ENCODE measurements around the gene ADGRV1. TPM values are rescaled to one million over a fixed set of nuclear protein-coding genes. Genes with fewer than 3 reads are reported as not detected.

ADGRV1 gene
- total RNA-seq, 1 donor from 2014 or later = 10.0 TPM

DNA sequence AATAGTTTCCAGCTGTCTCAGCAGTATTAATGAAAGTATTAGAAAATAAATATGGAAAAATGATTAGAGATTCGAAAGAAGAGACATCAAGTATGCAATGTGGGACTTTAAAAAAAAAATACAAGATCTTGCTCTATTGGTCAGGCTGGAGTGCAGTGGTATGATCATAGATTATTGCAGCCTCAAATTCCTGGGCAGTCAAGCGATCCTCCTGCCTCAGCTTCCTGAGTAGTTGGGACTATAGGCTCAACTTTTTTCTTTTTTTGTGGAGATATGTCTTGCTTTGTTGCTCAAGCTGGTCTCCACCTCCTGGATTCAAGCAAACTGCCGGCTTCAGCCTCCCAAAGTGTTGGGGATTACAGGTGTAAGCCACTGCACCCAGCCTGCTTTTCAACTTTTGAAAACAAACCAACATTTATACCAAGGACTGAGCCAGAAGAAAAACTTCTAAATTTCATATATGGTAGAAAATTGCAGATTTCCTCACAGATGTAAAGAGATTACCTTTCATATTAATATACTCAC lies 323.1 kb downstream of the ADGRV1 start:
- Histone ChIP-seq H3K4me1 (ENCODE audit: insufficient read depth, low read length) (no peaks in the 10 kb centered on the region), H4K20me1 (ENCODE audit: insufficient read depth, low read length) (no peaks in the 10 kb centered on the region), H2AFZ (ENCODE audit: low read depth, low read length) (no peak overlapping the region), H3K27me3 (ENCODE audit: insufficient read depth, low read length) (no peaks in the 10 kb centered on the region), H3K9ac (ENCODE audit: low read length) (no peak overlapping the region), H3K36me3 (ENCODE audit: insufficient read depth, low read length) (no peaks in the 10 kb centered on the region), H3K9me3 (ENCODE audit: insufficient read depth, low read depth, low read length) (no peaks in the 10 kb centered on the region), H3K4me2 (ENCODE audit: low read length) (no peak overlapping the region), H3K79me2 (ENCODE audit: insufficient read depth, low read length) (no peaks in the 10 kb centered on the region), H3K27ac (ENCODE audit: low read depth, low read length) (no peak overlapping the region), H3K4me3 (ENCODE audit: insufficient read depth, low read depth, low read length) (no peak overlapping the region)
- DNase-seq (ENCODE audit: low read depth) (no peak), FAIRE-seq (no peak)
- peaks cover 9% of the 10 kb centered on the region for H3K4me1 Mint-ChIP-seq (ENCODE audit: low read depth, unreplicated experiment)
- H3K4me3 Mint-ChIP-seq (ENCODE audit: unreplicated experiment) = no peak overlapping the region
- H3K27ac Mint-ChIP-seq (ENCODE audit: unreplicated experiment) = no peak overlapping the region
- TF ChIP-seq, protein P1, sequence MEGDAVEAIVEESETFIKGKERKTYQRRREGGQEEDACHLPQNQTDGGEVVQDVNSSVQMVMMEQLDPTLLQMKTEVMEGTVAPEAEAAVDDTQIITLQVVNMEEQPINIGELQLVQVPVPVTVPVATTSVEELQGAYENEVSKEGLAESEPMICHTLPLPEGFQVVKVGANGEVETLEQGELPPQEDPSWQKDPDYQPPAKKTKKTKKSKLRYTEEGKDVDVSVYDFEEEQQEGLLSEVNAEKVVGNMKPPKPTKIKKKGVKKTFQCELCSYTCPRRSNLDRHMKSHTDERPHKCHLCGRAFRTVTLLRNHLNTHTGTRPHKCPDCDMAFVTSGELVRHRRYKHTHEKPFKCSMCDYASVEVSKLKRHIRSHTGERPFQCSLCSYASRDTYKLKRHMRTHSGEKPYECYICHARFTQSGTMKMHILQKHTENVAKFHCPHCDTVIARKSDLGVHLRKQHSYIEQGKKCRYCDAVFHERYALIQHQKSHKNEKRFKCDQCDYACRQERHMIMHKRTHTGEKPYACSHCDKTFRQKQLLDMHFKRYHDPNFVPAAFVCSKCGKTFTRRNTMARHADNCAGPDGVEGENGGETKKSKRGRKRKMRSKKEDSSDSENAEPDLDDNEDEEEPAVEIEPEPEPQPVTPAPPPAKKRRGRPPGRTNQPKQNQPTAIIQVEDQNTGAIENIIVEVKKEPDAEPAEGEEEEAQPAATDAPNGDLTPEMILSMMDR (IDR thresholded peaks at IDR 0.05; ENCODE audit: insufficient read depth, low read depth, low read length) = no peak
- TF ChIP-seq EZH2 (IDR thresholded peaks at IDR 0.05; ENCODE audit: insufficient read depth, low read length) = no peak
- H3K27me3 Mint-ChIP-seq (ENCODE audit: low read depth, unreplicated experiment) = no peaks in the 10 kb centered on the region
- H3K9me3 Mint-ChIP-seq (ENCODE audit: unreplicated experiment) = no peaks in the 10 kb centered on the region
- no peaks in the 10 kb centered on the region for H3K36me3 Mint-ChIP-seq (ENCODE audit: low read depth, unreplicated experiment)

DNA sequence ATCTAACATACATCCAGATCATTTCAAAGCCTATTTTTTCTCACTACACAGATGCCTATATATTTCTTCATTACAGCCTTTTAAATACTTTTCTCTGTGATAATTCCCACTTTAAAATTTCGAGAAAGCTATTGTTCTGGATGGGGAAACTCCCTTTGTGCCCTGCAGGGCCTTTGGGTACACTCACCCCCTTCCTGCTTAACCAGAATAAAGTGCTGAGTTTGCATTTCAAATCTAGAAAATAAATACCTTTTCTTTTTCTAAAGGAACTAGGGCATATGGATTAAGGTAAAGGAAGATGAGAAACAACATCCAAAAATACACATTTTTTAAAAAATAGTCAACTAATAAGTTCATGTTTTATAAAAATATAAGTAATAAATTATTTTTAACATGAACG lies 323.9 kb downstream of the ADGRV1 start:
- peaks cover 9% of the 10 kb centered on the region for H3K4me1 Mint-ChIP-seq (ENCODE audit: low read depth, unreplicated experiment)
- FAIRE-seq (no peak), DNase-seq (ENCODE audit: low read depth) (no peak)
- TF ChIP-seq, protein P1 (IDR thresholded peaks at IDR 0.05; ENCODE audit: insufficient read depth, low read depth, low read length) = no peak
- TF ChIP-seq EZH2 (IDR thresholded peaks at IDR 0.05; ENCODE audit: insufficient read depth, low read length) = no peak
- no peak overlapping the region for H3K27ac Mint-ChIP-seq (ENCODE audit: unreplicated experiment)
- Histone ChIP-seq H3K9me3 (ENCODE audit: insufficient read depth, low read depth, low read length) (no peaks in the 10 kb centered on the region), H2AFZ (ENCODE audit: low read depth, low read length) (no peak overlapping the region), H3K4me3 (ENCODE audit: insufficient read depth, low read depth, low read length) (no peak overlapping the region), H3K4me1 (ENCODE audit: insufficient read depth, low read length) (no peaks in the 10 kb centered on the region), H3K9ac (ENCODE audit: low read length) (no peak overlapping the region), H3K79me2 (ENCODE audit: insufficient read depth, low read length) (no peaks in the 10 kb centered on the region), H3K4me2 (ENCODE audit: low read length) (no peak overlapping the region), H4K20me1 (ENCODE audit: insufficient read depth, low read length) (no peaks in the 10 kb centered on the region), H3K36me3 (ENCODE audit: insufficient read depth, low read length) (no peaks in the 10 kb centered on the region), H3K27me3 (ENCODE audit: insufficient read depth, low read length) (no peaks in the 10 kb centered on the region), H3K27ac (ENCODE audit: low read depth, low read length) (no peak overlapping the region)
- H3K27me3 Mint-ChIP-seq (ENCODE audit: low read depth, unreplicated experiment) = no peaks in the 10 kb centered on the region
- H3K4me3 Mint-ChIP-seq (ENCODE audit: unreplicated experiment) = no peak overlapping the region
- no peaks in the 10 kb centered on the region for H3K36me3 Mint-ChIP-seq (ENCODE audit: low read depth, unreplicated experiment)
- no peaks in the 10 kb centered on the region for H3K9me3 Mint-ChIP-seq (ENCODE audit: unreplicated experiment)

DNA sequence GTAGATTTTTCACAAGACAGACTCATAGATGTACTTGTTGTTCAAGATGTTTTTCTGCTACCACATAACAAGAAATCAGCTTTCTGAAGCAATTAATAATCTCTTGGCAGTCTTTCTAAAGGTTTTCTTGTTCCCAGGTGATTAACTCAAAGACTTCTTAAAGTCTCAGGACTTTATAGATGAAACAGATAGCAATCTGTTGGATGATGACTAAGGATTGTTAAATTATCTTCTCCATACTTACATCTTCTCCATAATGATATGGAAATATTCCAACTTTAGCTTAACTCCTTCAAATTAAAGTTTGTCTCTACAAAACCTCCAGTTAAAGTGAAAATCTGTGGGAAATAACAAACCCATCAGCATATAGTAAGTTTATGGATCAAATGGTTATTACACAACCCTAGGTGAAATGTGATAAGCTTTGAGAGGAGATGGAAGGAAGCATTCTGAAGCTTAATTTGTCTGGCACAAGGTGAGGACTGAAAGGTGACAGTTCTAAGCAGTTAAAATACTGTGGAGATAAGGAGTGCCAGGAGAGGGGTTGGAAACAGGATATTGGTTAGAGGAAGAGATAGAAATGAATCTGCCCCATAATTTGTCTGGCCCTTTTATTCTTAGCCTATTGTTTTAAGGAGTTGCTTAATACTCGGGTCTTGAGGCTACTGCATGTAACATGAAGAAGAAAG lies 326.7 kb downstream of the ADGRV1 start:
- Histone ChIP-seq H3K9ac (ENCODE audit: low read length) (no peak overlapping the region), H3K4me2 (ENCODE audit: low read length) (no peak overlapping the region), H3K4me3 (ENCODE audit: insufficient read depth, low read depth, low read length) (no peak overlapping the region), H3K27ac (ENCODE audit: low read depth, low read length) (no peak overlapping the region), H3K79me2 (ENCODE audit: insufficient read depth, low read length) (no peaks in the 10 kb centered on the region), H3K27me3 (ENCODE audit: insufficient read depth, low read length) (no peaks in the 10 kb centered on the region), H3K36me3 (ENCODE audit: insufficient read depth, low read length) (no peaks in the 10 kb centered on the region), H3K4me1 (ENCODE audit: insufficient read depth, low read length) (no peaks in the 10 kb centered on the region), H4K20me1 (ENCODE audit: insufficient read depth, low read length) (no peaks in the 10 kb centered on the region), H2AFZ (ENCODE audit: low read depth, low read length) (no peak overlapping the region), H3K9me3 (ENCODE audit: insufficient read depth, low read depth, low read length) (no peaks in the 10 kb centered on the region)
- no peaks in the 10 kb centered on the region for H3K9me3 Mint-ChIP-seq (ENCODE audit: unreplicated experiment)
- no peak overlapping the region for H3K4me3 Mint-ChIP-seq (ENCODE audit: unreplicated experiment)
- H3K4me1 Mint-ChIP-seq (ENCODE audit: low read depth, unreplicated experiment) = peaks cover 9% of the 10 kb centered on the region
- FAIRE-seq = no peak
- no peaks in the 10 kb centered on the region for H3K36me3 Mint-ChIP-seq (ENCODE audit: low read depth, unreplicated experiment)
- no peak overlapping the region for H3K27ac Mint-ChIP-seq (ENCODE audit: unreplicated experiment)
- TF ChIP-seq EZH2 (IDR thresholded peaks at IDR 0.05; ENCODE audit: insufficient read depth, low read length) = no peak
- TF ChIP-seq, protein P1 (IDR thresholded peaks at IDR 0.05; ENCODE audit: insufficient read depth, low read depth, low read length) = no peak
- H3K27me3 Mint-ChIP-seq (ENCODE audit: low read depth, unreplicated experiment) = no peaks in the 10 kb centered on the region
- DNase-seq (ENCODE audit: low read depth) = no peak
